H1 (cell line): ENCODE data around the gene SLC43A1. TPM values are rescaled to one million over a fixed set of nuclear protein-coding genes. Genes with fewer than 3 reads are reported as not detected.

Source experiments
- CTCF ChIA-PET: fragments of 300-600 bp; sonication (Branson Sonifier 250); formaldehyde crosslinking; loops from one replicate; lab custom pipeline; 2021; ENCODE audit not compliant: partially characterized antibody; lab: Charles Lee
- POLR2A ChIA-PET: fragments of 300-600 bp; sonication (Branson Sonifier 250); formaldehyde crosslinking; loops from one replicate; lab custom pipeline; 2021; ENCODE audit warnings: inconsistent platforms; ENCODE audit not compliant: partially characterized antibody; lab: Charles Lee
- DNase-seq, 2 experiments: peaks; one replicate each; pipeline versions ENCODE4 v3.0.0 to v3.0.0-alpha.2; 2010 to 2022; ENCODE audit warnings: low spot score in 2 of 2, low read depth in 1 of 2, mixed read lengths in 1 of 2
- FAIRE-seq: peaks from 2 replicates; lab custom pipeline; 2011; peaks lifted over from hg19 to GRCh38; lab: Jason Lieb, UNC
- H2AFZ ChIP-seq: 2 replicates; pipeline ENCODE4 v1.8.1; 2012; ENCODE audit warnings: low read length, inconsistent platforms
- H2AK5ac ChIP-seq: 2 replicates; pipeline ENCODE4 v1.6.1; 2013; ENCODE audit warnings: low read depth, low read length
- H2BK120ac ChIP-seq: replicated peaks from 2 replicates; pipeline ENCODE3; 2013; ENCODE audit warnings: low read depth, low read length, inconsistent platforms
- H2BK12ac ChIP-seq: 2 replicates; pipeline ENCODE4 v1.6.1; 2013; ENCODE audit warnings: low read depth, low read length
- H2BK15ac ChIP-seq: 2 replicates; pipeline ENCODE4 v1.6.1; 2013; ENCODE audit warnings: low read length
- H2BK20ac ChIP-seq: 2 replicates; pipeline ENCODE4 v1.6.1; 2013; ENCODE audit warnings: low read length
- H2BK5ac ChIP-seq: 2 replicates; pipeline ENCODE4 v1.6.1; 2013; ENCODE audit warnings: low read depth, low read length
- H3K14ac ChIP-seq: 2 replicates; pipeline ENCODE4 v1.6.1; 2013; ENCODE audit warnings: inconsistent platforms; ENCODE audit not compliant: insufficient read length
- H3K18ac ChIP-seq: 2 replicates; pipeline ENCODE4 v1.6.1; 2013; ENCODE audit warnings: low read length; ENCODE audit errors: extremely low read depth
- H3K23ac ChIP-seq: 2 replicates; pipeline ENCODE4 v1.6.1; 2013; ENCODE audit warnings: inconsistent platforms; ENCODE audit not compliant: insufficient read length
- H3K23me2 ChIP-seq: 2 replicates; pipeline ENCODE4 v1.6.1; 2013; ENCODE audit warnings: low read depth, low read length
- H3K27ac ChIP-seq: 2 replicates; pipeline ENCODE4 v1.6.1; 2011; ENCODE audit warnings: low read depth, low read length, inconsistent platforms
- H3K27me3 ChIP-seq, 4 experiments: replicated peaks in 1 of 4; 1 replicate in 1 of 4; 2 replicates in 3 of 4; pipeline versions ENCODE4 v1.6.1 to v1.8.1; 2011 to 2013; ENCODE audit warnings: low read length in 3 of 4, mild to moderate bottlenecking in 3 of 4, inconsistent platforms in 2 of 4, mixed read lengths in 2 of 4, moderate library complexity in 1 of 4; ENCODE audit not compliant: control insufficient read depth in 3 of 4, insufficient read depth in 3 of 4; ENCODE audit errors: extremely low read depth in 1 of 4
- H3K36me3 ChIP-seq, 4 experiments: 2 replicates each; pipeline versions ENCODE4 v1.6.1 to v1.8.1; 2011 to 2013; ENCODE audit warnings: mild to moderate bottlenecking in 4 of 4, low read length in 3 of 4, moderate library complexity in 2 of 4, control low read depth in 1 of 4, inconsistent platforms in 1 of 4; ENCODE audit not compliant: insufficient read depth in 4 of 4, control insufficient read depth in 2 of 4
- H3K4ac ChIP-seq: replicated peaks from 2 replicates; pipeline ENCODE3; 2013; ENCODE audit warnings: low read length, low read depth, mixed read lengths, inconsistent platforms; ENCODE audit not compliant: insufficient read length
- H3K4me1 ChIP-seq, 4 experiments: replicated peaks in 1 of 4; 1 replicate in 1 of 4; 2 replicates in 3 of 4; pipeline versions ENCODE4 v1.6.1 to v1.8.1; 2011 to 2013; ENCODE audit warnings: low read length in 3 of 4, inconsistent platforms in 2 of 4, mixed read lengths in 1 of 4; ENCODE audit not compliant: insufficient read depth in 4 of 4, control insufficient read depth in 3 of 4
- H3K4me2 ChIP-seq, 2 experiments: 2 replicates each; pipeline versions ENCODE4 v1.6.1 to v1.8.1; 2011 to 2013; ENCODE audit warnings: low read depth in 2 of 2, low read length in 2 of 2, control low read depth in 1 of 2, inconsistent platforms in 1 of 2, mild to moderate bottlenecking in 1 of 2; ENCODE audit not compliant: insufficient read depth in 1 of 2
- H3K4me3 ChIP-seq, 4 experiments: fragments of 200-600, 300-600 bp in 1 of 4; sonication (generic), shearing (Covaris generic), sonication (Bioruptor Twin) in 1 of 4; 2 replicates each; pipeline versions ENCODE4 v1.5.1 to v1.8.1; 2011 to 2016; ENCODE audit warnings: low read length in 4 of 4, low read depth in 3 of 4, control low read depth in 2 of 4, inconsistent platforms in 2 of 4, mild to moderate bottlenecking in 2 of 4, mixed read lengths in 1 of 4, moderate library complexity in 1 of 4; ENCODE audit not compliant: insufficient read depth in 2 of 4; ENCODE audit errors: extremely low read depth in 1 of 4
- H3K56ac ChIP-seq: replicated peaks from 2 replicates; pipeline ENCODE3; 2013; ENCODE audit warnings: low read depth, mild to moderate bottlenecking, mixed read lengths, low read length, inconsistent platforms; ENCODE audit not compliant: insufficient read length
- H3K79me1 ChIP-seq: 2 replicates; pipeline ENCODE4 v1.6.1; 2013; ENCODE audit warnings: low read depth, low read length, control low read depth
- H3K79me2 ChIP-seq, 2 experiments: 2 replicates each; pipeline versions ENCODE4 v1.6.1 to v1.8.1; 2012 to 2013; ENCODE audit warnings: low read length in 2 of 2, mild to moderate bottlenecking in 2 of 2, inconsistent platforms in 1 of 2; ENCODE audit not compliant: insufficient read depth in 2 of 2, control insufficient read depth in 1 of 2
- H3K9ac ChIP-seq, 4 experiments: replicated peaks in 1 of 4; 1 replicate in 1 of 4; 2 replicates in 3 of 4; pipeline versions ENCODE4 v1.6.1 to v1.8.1; 2011 to 2013; ENCODE audit warnings: low read depth in 3 of 4, low read length in 3 of 4, control low read depth in 2 of 4, mild to moderate bottlenecking in 2 of 4, moderate library complexity in 2 of 4, inconsistent platforms in 1 of 4; ENCODE audit errors: extremely low read depth in 1 of 4
- H3K9me3 ChIP-seq, 2 experiments: 2 replicates each; pipeline versions ENCODE4 v1.6.1 to v1.8.1; 2012 to 2013; ENCODE audit warnings: mild to moderate bottlenecking in 2 of 2, moderate library complexity in 2 of 2, control low read depth in 1 of 2, inconsistent platforms in 1 of 2, low read depth in 1 of 2, low read length in 1 of 2, mixed read lengths in 1 of 2; ENCODE audit not compliant: insufficient read depth in 2 of 2
- H4K20me1 ChIP-seq, 2 experiments: replicated peaks in 1 of 2; 2 replicates each; pipeline versions ENCODE3 to v1.8.1; 2011 to 2013; ENCODE audit warnings: inconsistent platforms in 2 of 2, low read length in 2 of 2, mild to moderate bottlenecking in 1 of 2; ENCODE audit not compliant: insufficient read depth in 2 of 2, control insufficient read depth in 1 of 2
- H4K5ac ChIP-seq: 2 replicates; pipeline ENCODE4 v1.6.1; 2013; ENCODE audit warnings: low read length, low read depth, mixed read lengths, inconsistent platforms; ENCODE audit not compliant: insufficient read length
- H4K8ac ChIP-seq: 2 replicates; pipeline ENCODE4 v1.8.0; 2013; ENCODE audit warnings: mild to moderate bottlenecking, moderate library complexity, low read length, inconsistent platforms; ENCODE audit not compliant: insufficient read depth; ENCODE audit errors: extremely low read depth
- H4K91ac ChIP-seq: replicated peaks from 2 replicates; pipeline ENCODE3; 2013; ENCODE audit warnings: low read length, mixed read lengths, inconsistent platforms; ENCODE audit not compliant: insufficient read length
- CBX5 ChIP-seq: fragments of 300-800, 300-1000 bp; sonication (generic); IDR thresholded peaks from 2 replicates; pipeline ENCODE4 v1.7.1; 2016; ENCODE audit warnings: antibody characterized with exemption, low read length, low read depth
- RNF2 ChIP-seq: fragments of 200-900, 300-1000 bp; sonication (generic); IDR thresholded peaks from 2 replicates; pipeline ENCODE4 v1.7.1; 2016; ENCODE audit warnings: borderline replicate concordance, low read depth, mild to moderate bottlenecking, antibody characterized with exemption, low read length; ENCODE audit not compliant: poor library complexity, severe bottlenecking; ENCODE audit errors: missing control alignments
- SP4 ChIP-seq: IDR thresholded peaks from 2 replicates; pipeline ENCODE4 v1.6.1; 2012; ENCODE audit warnings: low read length, inconsistent platforms
- WGBS, 2 experiments: shearing (Covaris generic) in 1 of 2; methylation state at CpG; one replicate each; pipeline versions ENCODE4 v1.1.6 to v1.1.7; 2013 to 2015; ENCODE audit warnings: low lambda C conversion rate in 2 of 2, mixed read lengths in 2 of 2, inconsistent platforms in 1 of 2, low coverage in 1 of 2, missing lambda C conversion rate in 1 of 2; ENCODE audit not compliant: insufficient replicate concordance in 2 of 2, insufficient coverage in 1 of 2, insufficient read length in 1 of 2; ENCODE audit errors: extremely low coverage in 1 of 2, missing lambda C conversion rate in 1 of 2; 5-methylcytosine and 5-hydroxymethylcytosine counted together
- polyA plus RNA-seq, 7 experiments: library from polyadenylated mRNA; depleted of rRNA in 3 of 7; stranded (reverse) in 5 of 7; unstranded in 2 of 7; fragments of >200 nt in 5 of 7; fragments of 200-250 nt in 2 of 7; gene quantifications; 1 replicate in 5 of 7; 2 replicates in 1 of 7; 4 replicates in 1 of 7; pipeline versions ENCODE4 v1.2.1 to v1.2.3, GENCODE V29; 2011 to 2013; ENCODE audit warnings: missing spikeins in 2 of 7, mixed read lengths in 2 of 7
- total RNA-seq: library from RNA; stranded (reverse); fragmentation: NEBNext Ultra II Directional; extraction: Animal tissue kit (Norgen Biotek cat#: 25700); gene quantifications from 2 replicates; pipeline ENCODE4 v1.2.1, GENCODE V29; 2021

The SLC43A1 gene
- total and polyA plus RNA-seq, 2 of the 8 experiments (the other 6 are each of a cell fraction or from before 2014, with no cell fraction given): 34.5 to 58.0 TPM

DNA sequence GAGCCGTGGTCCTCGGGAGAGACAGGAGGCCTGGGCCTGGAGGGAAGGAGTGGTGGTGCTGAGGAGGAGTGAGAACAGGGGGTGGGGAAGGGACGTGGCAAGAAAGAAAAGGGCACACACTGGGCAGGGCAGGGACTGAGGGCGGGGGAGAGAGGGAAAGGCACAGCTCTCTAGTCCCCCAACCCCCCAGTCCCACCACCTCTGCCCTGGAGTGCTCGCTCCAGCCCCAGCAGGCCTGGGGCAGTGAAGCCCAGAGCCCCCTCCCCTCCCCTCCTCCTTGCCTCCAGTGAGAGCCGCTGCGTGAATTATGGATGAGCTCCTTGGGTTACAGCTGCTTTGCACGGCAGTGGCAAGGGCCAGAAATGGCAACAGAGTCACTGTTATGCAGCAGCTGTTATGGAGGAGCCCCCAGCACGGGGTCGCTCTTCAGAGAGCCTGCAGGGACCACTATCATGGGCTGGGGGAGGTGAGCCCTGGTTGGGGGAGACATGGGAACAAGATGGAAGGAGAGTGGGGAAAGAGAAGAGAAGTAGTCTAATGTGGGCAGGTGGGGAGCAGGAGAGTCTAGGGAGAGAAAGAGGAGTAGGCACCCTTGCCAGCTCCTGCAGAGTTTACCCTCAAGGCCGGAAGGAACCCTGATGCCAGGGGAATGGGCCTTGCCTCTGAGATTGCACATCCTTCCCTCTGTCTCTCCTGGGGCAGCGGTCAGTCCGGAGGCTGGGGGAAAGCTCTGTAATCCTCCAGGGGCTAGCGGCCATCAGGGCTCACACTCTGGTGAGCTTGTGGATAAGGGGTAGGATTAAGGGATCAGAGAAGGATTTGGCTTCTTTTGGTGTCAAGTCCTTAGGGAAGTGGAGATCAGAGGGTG, 51.6 kb downstream of the SLC43A1 start:
- Histone ChIP-seq H3K27me3 (peaks cover 8 to 18% (median 17%) of the 10 kb centered on the region in 4 experiments), H2AFZ (no peak overlapping the region), H3K27ac (no peak overlapping the region), H3K56ac (no peak overlapping the region), H3K79me1 (peaks cover 3% of the 10 kb centered on the region; the same call in 1 of the 2 replicates), H4K91ac (peak overlapping the region; percentile 14), H4K5ac (no peak overlapping the region), H2BK120ac (no peak overlapping the region), H4K8ac (no peak overlapping the region; the same call in none of the 2 replicates), H2BK5ac (0 out of 2 replicates have a peak overlapping the region, but pooled peaks have one; percentile 16), H2BK15ac (peak overlapping the region; percentile 72; the same call in 1 of the 2 replicates), H3K14ac (no peak overlapping the region), H3K36me3 (peaks cover 0 to 2% (median 0%) of the 10 kb centered on the region in 4 experiments; a peak in 2 of 8 replicates), H3K4me3 (peak overlapping the region in 1 of 4 experiments; percentile 33; a peak in 3 of 8 replicates), H3K4ac (peak overlapping the region; percentile 59), H4K20me1 (peaks cover 0 to 8% of the 10 kb centered on the region in 2 experiments), H3K23me2 (peaks cover 17% of the 10 kb centered on the region), H3K79me2 (peaks cover 0 to 21% of the 10 kb centered on the region in 2 experiments; a peak in 2 of 4 replicates), H3K9me3 (no peaks in the 10 kb centered on the region), H3K9ac (no peak overlapping the region), H3K18ac (peak overlapping the region; percentile 83), H3K4me2 (peak overlapping the region; percentile 48 to 99; a peak in 3 of 4 replicates), H3K23ac (no peak overlapping the region), H2BK20ac (peak overlapping the region; percentile 86; the same call in 1 of the 2 replicates), H2BK12ac (peak overlapping the region; percentile 94), H2AK5ac (peak overlapping the region; percentile 93), H3K4me1 (peaks cover 5 to 53% (median 39%) of the 10 kb centered on the region in 4 experiments)
- 37% methylated on average over 11 of the region's 14 CpGs; no CpG with 5 or more reads in 1 of the 2 experiments for WGBS, 2 experiments
- CTCF ChIA-PET: interaction anchor here (0.6 to 14.0 kb wide), 10 partner anchors 8 to 177 kb away, joined by 3 to 452 read pairs (median 6); partner anchors contain the start of gene SLC43A1
- POLR2A ChIA-PET: interaction anchor here (0.7 to 10.5 kb wide), 12 partner anchors 9 to 184 kb away, joined by 3 to 141 read pairs (median 5); partner anchors contain the start of gene SERPING1
- FAIRE-seq: no peak
- TF ChIP-seq RNF2 (peak; percentile 13), CBX5 (no peak), SP4 (no peak)
- DNase-seq: no peak
